Stimulated activated naive CD8-positive, alpha-beta T cell treated with anti-CD3 and anti-CD28 coated beads, Interleukin-15, Interleukin-2, amounts not matched to agents 100 ng/mL and 50 ng/mL, for 24 hours (primary cell): ENCODE results near the gene INVS.
"Not testable (repeated sequence)": the region's sequence is repeated elsewhere in the genome, so short reads cannot be mapped to it uniquely, and the experiment has no call there.

Source experiments
- H3K27ac Mint-ChIP-seq: one replicate; pipeline ENCODE4 v1.8.0; 2021; ENCODE audit warnings: mild to moderate bottlenecking, mixed read lengths
- H3K27me3 Mint-ChIP-seq: one replicate; pipeline ENCODE4 v1.8.0; 2021; ENCODE audit warnings: mixed read lengths
- H3K36me3 Mint-ChIP-seq: one replicate; pipeline ENCODE4 v1.8.0; 2021; ENCODE audit warnings: low read depth, mixed read lengths
- H3K4me1 Mint-ChIP-seq: one replicate; pipeline ENCODE4 v1.8.0; 2021; ENCODE audit warnings: low read depth, mixed read lengths
- H3K4me3 Mint-ChIP-seq: one replicate; pipeline ENCODE4 v1.8.0; 2021; ENCODE audit warnings: mild to moderate bottlenecking, mixed read lengths
- H3K9me3 Mint-ChIP-seq: one replicate; pipeline ENCODE4 v1.8.0; 2021; ENCODE audit warnings: mixed read lengths

Gene INVS

GRCh38 chr9:100098887-100099721, at the start of gene INVS, which contains the start of gene ERP44:
Gene INVS (plus strand): TSS chr9:100099243. CDS start chr9:100104522, 5,279 bp downstream.
Gene ERP44 (minus strand): TSS chr9:100099000. CDS start chr9:100098840, 160 bp downstream.
- Mint-ChIP-seq H3K4me1 (peaks cover 43% of the 10 kb centered on the region), H3K27me3 (no peaks in the 10 kb centered on the region), H3K36me3 (peaks cover 9% of the 10 kb centered on the region)

GRCh38 chr9:100049551-100049950, 49.5 kb upstream of the INVS start:
- H3K9me3 Mint-ChIP-seq = no peaks in the 10 kb centered on the region
- no peak overlapping the region for H3K4me3 Mint-ChIP-seq
- peaks cover 49% of the 10 kb centered on the region for H3K36me3 Mint-ChIP-seq
- no peaks in the 10 kb centered on the region for H3K27me3 Mint-ChIP-seq
- no peak overlapping the region for H3K27ac Mint-ChIP-seq
- peaks cover 3% of the 10 kb centered on the region for H3K4me1 Mint-ChIP-seq

More at GRCh38 chr9:100098887-100099721, at the start of gene INVS, which contains the start of gene ERP44:
- Mint-ChIP-seq H3K27ac (peak within 1 kb of the TSS; percentile 97), H3K4me3 (peak within 1 kb of the TSS; percentile 99), H3K9me3 (no peaks in the 10 kb centered on the region)

- no peak overlapping the region for H3K27ac Mint-ChIP-seq
- H3K9me3 Mint-ChIP-seq = no peaks in the 10 kb centered on the region
- peaks cover 40% of the 10 kb centered on the region for H3K36me3 Mint-ChIP-seq
- H3K27me3 Mint-ChIP-seq = no peaks in the 10 kb centered on the region
- H3K4me1 Mint-ChIP-seq = peaks cover 3% of the 10 kb centered on the region
- no peak overlapping the region for H3K4me3 Mint-ChIP-seq
Measured at GRCh38 chr9:100052375-100052774, 46.7 kb upstream of the INVS start.

- H3K27me3 Mint-ChIP-seq = no peaks in the 10 kb centered on the region
- H3K36me3 Mint-ChIP-seq = peaks cover 20% of the 10 kb centered on the region
- no peak overlapping the region for H3K4me3 Mint-ChIP-seq
- peaks cover 20% of the 10 kb centered on the region for H3K4me1 Mint-ChIP-seq
- no peaks in the 10 kb centered on the region for H3K9me3 Mint-ChIP-seq
- no peak overlapping the region for H3K27ac Mint-ChIP-seq
Measured at GRCh38 chr9:100056561-100056960, 42.5 kb upstream of the INVS start.

GRCh38 chr9:100057624-100058023, 41.4 kb upstream of the INVS start:
- no peaks in the 10 kb centered on the region for H3K9me3 Mint-ChIP-seq
- H3K4me1 Mint-ChIP-seq = peaks cover 17% of the 10 kb centered on the region
- no peak overlapping the region for H3K4me3 Mint-ChIP-seq
- H3K27me3 Mint-ChIP-seq = no peaks in the 10 kb centered on the region
- no peak overlapping the region for H3K27ac Mint-ChIP-seq
- H3K36me3 Mint-ChIP-seq = peaks cover 18% of the 10 kb centered on the region

- H3K27ac Mint-ChIP-seq = peak overlapping the region; percentile 80
Measured at GRCh38 chr9:100058699-100059579, 40.1 kb upstream of the INVS start.

GRCh38 chr9:100062683-100063082, 36.4 kb upstream of the INVS start:
- not testable (repeated sequence) for H3K36me3 Mint-ChIP-seq, H3K27ac Mint-ChIP-seq, H3K4me3 Mint-ChIP-seq, H3K27me3 Mint-ChIP-seq, H3K9me3 Mint-ChIP-seq
- peaks cover 28% of the 10 kb centered on the region for H3K4me1 Mint-ChIP-seq

More at GRCh38 chr9:100058699-100059579, 40.1 kb upstream of the INVS start:
- H3K27me3 Mint-ChIP-seq = no peaks in the 10 kb centered on the region
- H3K9me3 Mint-ChIP-seq = no peaks in the 10 kb centered on the region
- H3K4me1 Mint-ChIP-seq = peaks cover 20% of the 10 kb centered on the region
- H3K4me3 Mint-ChIP-seq = peak overlapping the region; percentile 30
- H3K36me3 Mint-ChIP-seq = peaks cover 18% of the 10 kb centered on the region

GRCh38 chr9:100063185-100063584, 35.9 kb upstream of the INVS start:
- Mint-ChIP-seq H3K27me3 (no peaks in the 10 kb centered on the region), H3K4me1 (peaks cover 23% of the 10 kb centered on the region), H3K27ac (no peak overlapping the region)

GRCh38 chr9:100064872-100065581, 34.0 kb upstream of the INVS start:
- Mint-ChIP-seq H3K27me3 (no peaks in the 10 kb centered on the region), H3K4me3 (no peak overlapping the region), H3K4me1 (peaks cover 16% of the 10 kb centered on the region), H3K36me3 (no peaks in the 10 kb centered on the region), H3K27ac (no peak overlapping the region), H3K9me3 (no peaks in the 10 kb centered on the region)

More at GRCh38 chr9:100063185-100063584, 35.9 kb upstream of the INVS start:
- Mint-ChIP-seq H3K9me3 (no peaks in the 10 kb centered on the region), H3K36me3 (peaks cover 5% of the 10 kb centered on the region), H3K4me3 (no peak overlapping the region)

GRCh38 chr9:100066539-100066938, 32.5 kb upstream of the INVS start:
- Mint-ChIP-seq H3K4me1 (peaks cover 26% of the 10 kb centered on the region), H3K36me3 (no peaks in the 10 kb centered on the region), H3K4me3 (no peak overlapping the region), H3K9me3 (no peaks in the 10 kb centered on the region), H3K27me3 (no peaks in the 10 kb centered on the region), H3K27ac (no peak overlapping the region)

GRCh38 chr9:100067990-100068389, 31.1 kb upstream of the INVS start:
- H3K36me3 Mint-ChIP-seq, H3K9me3 Mint-ChIP-seq, H3K27me3 Mint-ChIP-seq, H3K27ac Mint-ChIP-seq, H3K4me3 Mint-ChIP-seq: not testable (repeated sequence)
- H3K4me1 Mint-ChIP-seq = peaks cover 33% of the 10 kb centered on the region

- not testable (repeated sequence) for H3K27ac Mint-ChIP-seq
- peaks cover 41% of the 10 kb centered on the region for H3K4me1 Mint-ChIP-seq
Measured at GRCh38 chr9:100069068-100069467, 30.0 kb upstream of the INVS start.

GRCh38 chr9:100070104-100071041, 28.7 kb upstream of the INVS start:
- peaks cover 46% of the 10 kb centered on the region for H3K4me1 Mint-ChIP-seq
- H3K36me3 Mint-ChIP-seq = no peaks in the 10 kb centered on the region
- no peak overlapping the region for H3K4me3 Mint-ChIP-seq
- H3K27ac Mint-ChIP-seq = no peak overlapping the region
- no peaks in the 10 kb centered on the region for H3K27me3 Mint-ChIP-seq
- H3K9me3 Mint-ChIP-seq = no peaks in the 10 kb centered on the region

More at GRCh38 chr9:100069068-100069467, 30.0 kb upstream of the INVS start:
- not testable (repeated sequence) for H3K4me3 Mint-ChIP-seq, H3K9me3 Mint-ChIP-seq, H3K27me3 Mint-ChIP-seq, H3K36me3 Mint-ChIP-seq

GRCh38 chr9:100071271-100071670, 27.8 kb upstream of the INVS start:
- Mint-ChIP-seq H3K27ac (no peak overlapping the region), H3K9me3 (no peaks in the 10 kb centered on the region), H3K4me1 (peaks cover 45% of the 10 kb centered on the region), H3K27me3 (no peaks in the 10 kb centered on the region), H3K36me3 (no peaks in the 10 kb centered on the region), H3K4me3 (no peak overlapping the region)
